ENCODE results near the gene MROH8. TPM values are rescaled to one million over a fixed set of nuclear protein-coding genes. Genes with fewer than 3 reads are reported as not detected.
A peak's percentile ranks its signal among the peaks of the same experiment; 100 is the strongest.

MROH8 gene
- polyA plus RNA-seq, 3 donors: 5.9 to 7.8 (median 7.7) TPM

GRCh38 chr20:37202267-37202943 is 23.1 kb upstream of the MROH8 start:
- DNase-seq (ENCODE audit: extremely low read depth in 1 of 11, low read depth in 9 of 11, low spot score in 4 of 11): peak in 1 of 11 donors; percentile 8

- no peak for DNase-seq (ENCODE audit: extremely low read depth in 1 of 11, low read depth in 9 of 11, low spot score in 4 of 11)
Measured at GRCh38 chr20:37201827-37202162, 22.4 kb upstream of the MROH8 start.

GRCh38 chr20:37200926-37201826 is 21.8 kb upstream of the MROH8 start:
- no peak for DNase-seq (ENCODE audit: extremely low read depth in 1 of 11, low read depth in 9 of 11, low spot score in 4 of 11)

GRCh38 chr20:37200376-37200775 is 21.0 kb upstream of the MROH8 start:
- DNase-seq (ENCODE audit: extremely low read depth in 1 of 11, low read depth in 9 of 11, low spot score in 4 of 11): no peak

- DNase-seq (ENCODE audit: extremely low read depth in 1 of 11, low read depth in 9 of 11, low spot score in 4 of 11): no peak
Measured at GRCh38 chr20:37198932-37199660, 19.7 kb upstream of the MROH8 start.

GRCh38 chr20:37194621-37195417 is 15.5 kb upstream of the MROH8 start:
- no peak for DNase-seq (ENCODE audit: extremely low read depth in 1 of 11, low read depth in 9 of 11, low spot score in 4 of 11)

- DNase-seq (ENCODE audit: extremely low read depth in 1 of 11, low read depth in 9 of 11, low spot score in 4 of 11): no peak
Measured at GRCh38 chr20:37193821-37194220, 14.5 kb upstream of the MROH8 start.

- DNase-seq (ENCODE audit: extremely low read depth in 1 of 11, low read depth in 9 of 11, low spot score in 4 of 11): no peak
Measured at GRCh38 chr20:37193226-37193625, 13.9 kb upstream of the MROH8 start.

- peak in 9 of 11 donors; percentile 56 to 79 (median 69) for DNase-seq (ENCODE audit: extremely low read depth in 1 of 11, low read depth in 9 of 11, low spot score in 4 of 11)
Measured at GRCh38 chr20:37192137-37192854, 12.9 kb upstream of the MROH8 start.

GRCh38 chr20:37190354-37191112 is 11.2 kb upstream of the MROH8 start:
- DNase-seq (ENCODE audit: extremely low read depth in 1 of 11, low read depth in 9 of 11, low spot score in 4 of 11): no peak

- no peak for DNase-seq (ENCODE audit: extremely low read depth in 1 of 11, low read depth in 9 of 11, low spot score in 4 of 11)
Measured at GRCh38 chr20:37189416-37190016, 10.2 kb upstream of the MROH8 start.

GRCh38 chr20:37188787-37189186 is 9.4 kb upstream of the MROH8 start:
- no peak for DNase-seq (ENCODE audit: extremely low read depth in 1 of 11, low read depth in 9 of 11, low spot score in 4 of 11)

GRCh38 chr20:37185686-37186085 is 6.3 kb upstream of the MROH8 start:
- no peak for DNase-seq (ENCODE audit: extremely low read depth in 1 of 11, low read depth in 9 of 11, low spot score in 4 of 11)

- no peak for DNase-seq (ENCODE audit: extremely low read depth in 1 of 11, low read depth in 9 of 11, low spot score in 4 of 11)
Measured at GRCh38 chr20:37179683-37180524, 556 bp upstream of the MROH8 start.

- no peak for DNase-seq (ENCODE audit: extremely low read depth in 1 of 11, low read depth in 9 of 11, low spot score in 4 of 11)
Measured at GRCh38 chr20:37172836-37173235, 6.5 kb downstream of the MROH8 start.

- no peak for DNase-seq (ENCODE audit: extremely low read depth in 1 of 11, low read depth in 9 of 11, low spot score in 4 of 11)
Measured at GRCh38 chr20:37166867-37167266, 12.5 kb downstream of the MROH8 start.

- no peak for DNase-seq (ENCODE audit: extremely low read depth in 1 of 11, low read depth in 9 of 11, low spot score in 4 of 11)
Measured at GRCh38 chr20:37165031-37165430, 14.3 kb downstream of the MROH8 start.

All from renal cortex interstitium (tissue), 11 donors.